Measurements from ENCODE around the gene ACSF3.

GRCh38 chr16:89168381-89169189, 74.9 kb downstream of the ACSF3 start:
- TF ChIP-seq, protein P1, sequence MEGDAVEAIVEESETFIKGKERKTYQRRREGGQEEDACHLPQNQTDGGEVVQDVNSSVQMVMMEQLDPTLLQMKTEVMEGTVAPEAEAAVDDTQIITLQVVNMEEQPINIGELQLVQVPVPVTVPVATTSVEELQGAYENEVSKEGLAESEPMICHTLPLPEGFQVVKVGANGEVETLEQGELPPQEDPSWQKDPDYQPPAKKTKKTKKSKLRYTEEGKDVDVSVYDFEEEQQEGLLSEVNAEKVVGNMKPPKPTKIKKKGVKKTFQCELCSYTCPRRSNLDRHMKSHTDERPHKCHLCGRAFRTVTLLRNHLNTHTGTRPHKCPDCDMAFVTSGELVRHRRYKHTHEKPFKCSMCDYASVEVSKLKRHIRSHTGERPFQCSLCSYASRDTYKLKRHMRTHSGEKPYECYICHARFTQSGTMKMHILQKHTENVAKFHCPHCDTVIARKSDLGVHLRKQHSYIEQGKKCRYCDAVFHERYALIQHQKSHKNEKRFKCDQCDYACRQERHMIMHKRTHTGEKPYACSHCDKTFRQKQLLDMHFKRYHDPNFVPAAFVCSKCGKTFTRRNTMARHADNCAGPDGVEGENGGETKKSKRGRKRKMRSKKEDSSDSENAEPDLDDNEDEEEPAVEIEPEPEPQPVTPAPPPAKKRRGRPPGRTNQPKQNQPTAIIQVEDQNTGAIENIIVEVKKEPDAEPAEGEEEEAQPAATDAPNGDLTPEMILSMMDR (conservative IDR thresholded peaks at IDR 0.05; ENCODE audit: low read depth, low read length) = peak; percentile 28; the same call in 1 of the 2 replicates
- no peak for TF ChIP-seq EZH2phosphoT487 (IDR thresholded peaks at IDR 0.05; ENCODE audit: borderline replicate concordance, low read length)
- TF ChIP-seq EZH2 (IDR thresholded peaks at IDR 0.05; ENCODE audit: low read length, unreplicated experiment) = no peak
